Gastrocnemius medialis (tissue), 4 donors: ENCODE data around the gene HSD3B2.

Experiments used
- CTCF ChIP-seq, 5 experiments: fragments of 450-650 bp in 3 of 5; fragments of 200-600 bp in 2 of 5; sonication (generic) in 2 of 5; IDR thresholded peaks in 4 of 5; conservative IDR thresholded peaks in 1 of 5; 1 replicate in 4 of 5; 2 replicates in 1 of 5; pipeline ENCODE4 v1.5.1; 2016 to 2019; ENCODE audit warnings: antibody characterized with exemption in 5 of 5, mild to moderate bottlenecking in 3 of 5, moderate library complexity in 3 of 5
- POLR2A ChIP-seq, 2 donors: fragments of 450-650 bp; IDR thresholded peaks; one replicate each; pipeline ENCODE4 v1.6.1; 2017; ENCODE audit warnings: antibody characterized with exemption in 2 of 2, mild to moderate bottlenecking in 2 of 2, moderate library complexity in 2 of 2

GRCh38 chr1:119451158-119451557, 36.2 kb downstream of the HSD3B2 start:
- TF ChIP-seq CTCF (IDR thresholded peaks at IDR 0.05 in 4 of 5, conservative IDR thresholded peaks at IDR 0.05 in 1 of 5) (no peak), POLR2A (IDR thresholded peaks at IDR 0.05) (no peak)
